ENCODE measurements around the gene ASB13. TPM values are rescaled to one million over a fixed set of nuclear protein-coding genes. Genes with fewer than 3 reads are reported as not detected.

ASB13 gene
- 9.5 TPM for polyA plus RNA-seq (2013, experiment 1 of 2)
- 10.9 TPM for polyA plus RNA-seq (2013, experiment 2 of 2)

GRCh38 chr10:5666008-5666840 is at the start of gene ASB13:
TSS of gene ASB13 (minus strand) at chr10:5666595. CDS start at chr10:5666551, 44 bp downstream.
- H3K27ac ChIP-seq (ENCODE audit: low read depth, low read length, severe bottlenecking): no peak within 1 kb of the TSS
- H3K9me3 ChIP-seq (ENCODE audit: control insufficient read depth, low read length): no peaks in the 10 kb centered on the region
- H3K4me3 ChIP-seq (ENCODE audit: extremely low read depth, insufficient read depth, low read length, poor library complexity, severe bottlenecking): peak within 1 kb of the TSS; percentile 71
- H3K36me3 ChIP-seq (ENCODE audit: control insufficient read depth, insufficient read depth, low read length): no peaks in the 10 kb centered on the region
- WGBS, 2 experiments (ENCODE audit: insufficient coverage in 2 of 2): 1% methylated on average over 70 to 106 of the region's 112 CpGs
- H3K4me1 ChIP-seq (ENCODE audit: control insufficient read depth, insufficient read depth, low read length, poor library complexity, severe bottlenecking): no peaks in the 10 kb centered on the region

GRCh38 chr10:5711642-5712041 is 45.2 kb upstream of the ASB13 start:
- WGBS, 2 experiments (ENCODE audit: insufficient coverage in 2 of 2): 88 to 100% methylated on average over 1 to 2 of the region's 4 CpGs
- H3K4me1 ChIP-seq (ENCODE audit: control insufficient read depth, insufficient read depth, low read length, poor library complexity, severe bottlenecking): no peaks in the 10 kb centered on the region
- no peak overlapping the region for H3K4me3 ChIP-seq (ENCODE audit: extremely low read depth, insufficient read depth, low read length, poor library complexity, severe bottlenecking)
- H3K27ac ChIP-seq (ENCODE audit: low read depth, low read length, severe bottlenecking): no peak overlapping the region
- no peaks in the 10 kb centered on the region for H3K9me3 ChIP-seq (ENCODE audit: control insufficient read depth, low read length)
- no peaks in the 10 kb centered on the region for H3K36me3 ChIP-seq (ENCODE audit: control insufficient read depth, insufficient read depth, low read length)

GRCh38 chr10:5710859-5711258 is 44.5 kb upstream of the ASB13 start:
- no CpG with 5 or more reads among the region's 1 CpG for WGBS, 2 experiments (ENCODE audit: insufficient coverage in 2 of 2)
- H3K9me3 ChIP-seq (ENCODE audit: control insufficient read depth, low read length): no peaks in the 10 kb centered on the region
- no peak overlapping the region for H3K27ac ChIP-seq (ENCODE audit: low read depth, low read length, severe bottlenecking)
- no peaks in the 10 kb centered on the region for H3K36me3 ChIP-seq (ENCODE audit: control insufficient read depth, insufficient read depth, low read length)
- no peaks in the 10 kb centered on the region for H3K4me1 ChIP-seq (ENCODE audit: control insufficient read depth, insufficient read depth, low read length, poor library complexity, severe bottlenecking)
- H3K4me3 ChIP-seq (ENCODE audit: extremely low read depth, insufficient read depth, low read length, poor library complexity, severe bottlenecking): no peak overlapping the region

- Histone ChIP-seq H3K4me1 (ENCODE audit: control insufficient read depth, insufficient read depth, low read length, poor library complexity, severe bottlenecking) (no peaks in the 10 kb centered on the region), H3K9me3 (ENCODE audit: control insufficient read depth, low read length) (no peaks in the 10 kb centered on the region), H3K27ac (ENCODE audit: low read depth, low read length, severe bottlenecking) (no peak overlapping the region), H3K36me3 (ENCODE audit: control insufficient read depth, insufficient read depth, low read length) (no peaks in the 10 kb centered on the region), H3K4me3 (ENCODE audit: extremely low read depth, insufficient read depth, low read length, poor library complexity, severe bottlenecking) (no peak overlapping the region)
- WGBS, 2 experiments (ENCODE audit: insufficient coverage in 2 of 2): no CpG with 5 or more reads among the region's 2 CpGs
These were observed 43.5 kb upstream of the ASB13 start for GRCh38 chr10:5709865-5710264.

- H3K4me3 ChIP-seq (ENCODE audit: extremely low read depth, insufficient read depth, low read length, poor library complexity, severe bottlenecking): no peak overlapping the region
- H3K27ac ChIP-seq (ENCODE audit: low read depth, low read length, severe bottlenecking): no peak overlapping the region
- H3K9me3 ChIP-seq (ENCODE audit: control insufficient read depth, low read length): no peaks in the 10 kb centered on the region
- H3K4me1 ChIP-seq (ENCODE audit: control insufficient read depth, insufficient read depth, low read length, poor library complexity, severe bottlenecking): no peaks in the 10 kb centered on the region
- no peaks in the 10 kb centered on the region for H3K36me3 ChIP-seq (ENCODE audit: control insufficient read depth, insufficient read depth, low read length)
These were observed 42.0 kb upstream of the ASB13 start for GRCh38 chr10:5708356-5708755.

GRCh38 chr10:5698062-5698461 is 31.7 kb upstream of the ASB13 start:
- no peak overlapping the region for H3K4me3 ChIP-seq (ENCODE audit: extremely low read depth, insufficient read depth, low read length, poor library complexity, severe bottlenecking)
- no peaks in the 10 kb centered on the region for H3K9me3 ChIP-seq (ENCODE audit: control insufficient read depth, low read length)

GRCh38 chr10:5697342-5697741 is 30.9 kb upstream of the ASB13 start:
- no peak overlapping the region for H3K27ac ChIP-seq (ENCODE audit: low read depth, low read length, severe bottlenecking)
- no peak overlapping the region for H3K4me3 ChIP-seq (ENCODE audit: extremely low read depth, insufficient read depth, low read length, poor library complexity, severe bottlenecking)
- no CpG with 5 or more reads among the region's 2 CpGs for WGBS, 2 experiments (ENCODE audit: insufficient coverage in 2 of 2)

More at GRCh38 chr10:5698062-5698461, 31.7 kb upstream of the ASB13 start:
- no CpG with 5 or more reads among the region's 1 CpG for WGBS, 2 experiments (ENCODE audit: insufficient coverage in 2 of 2)
- Histone ChIP-seq H3K4me1 (ENCODE audit: control insufficient read depth, insufficient read depth, low read length, poor library complexity, severe bottlenecking) (peaks cover 4% of the 10 kb centered on the region), H3K36me3 (ENCODE audit: control insufficient read depth, insufficient read depth, low read length) (no peaks in the 10 kb centered on the region), H3K27ac (ENCODE audit: low read depth, low read length, severe bottlenecking) (no peak overlapping the region)

GRCh38 chr10:5694573-5694972 is 28.2 kb upstream of the ASB13 start:
- Histone ChIP-seq H3K4me3 (ENCODE audit: extremely low read depth, insufficient read depth, low read length, poor library complexity, severe bottlenecking) (no peak overlapping the region), H3K36me3 (ENCODE audit: control insufficient read depth, insufficient read depth, low read length) (no peaks in the 10 kb centered on the region), H3K27ac (ENCODE audit: low read depth, low read length, severe bottlenecking) (no peak overlapping the region), H3K9me3 (ENCODE audit: control insufficient read depth, low read length) (no peaks in the 10 kb centered on the region), H3K4me1 (ENCODE audit: control insufficient read depth, insufficient read depth, low read length, poor library complexity, severe bottlenecking) (peaks cover 14% of the 10 kb centered on the region)
- no CpG with 5 or more reads among the region's 1 CpG for WGBS, 2 experiments (ENCODE audit: insufficient coverage in 2 of 2)

More at GRCh38 chr10:5697342-5697741, 30.9 kb upstream of the ASB13 start:
- Histone ChIP-seq H3K36me3 (ENCODE audit: control insufficient read depth, insufficient read depth, low read length) (no peaks in the 10 kb centered on the region), H3K4me1 (ENCODE audit: control insufficient read depth, insufficient read depth, low read length, poor library complexity, severe bottlenecking) (peaks cover 9% of the 10 kb centered on the region), H3K9me3 (ENCODE audit: control insufficient read depth, low read length) (no peaks in the 10 kb centered on the region)

GRCh38 chr10:5692461-5693358 is 26.3 kb upstream of the ASB13 start:
- WGBS, 2 experiments (ENCODE audit: insufficient coverage in 2 of 2): 2% methylated on average over 27 to 35 of the region's 49 CpGs
- H3K9me3 ChIP-seq (ENCODE audit: control insufficient read depth, low read length): no peaks in the 10 kb centered on the region
- H3K4me1 ChIP-seq (ENCODE audit: control insufficient read depth, insufficient read depth, low read length, poor library complexity, severe bottlenecking): peaks cover 14% of the 10 kb centered on the region
- H3K36me3 ChIP-seq (ENCODE audit: control insufficient read depth, insufficient read depth, low read length): peaks cover 8% of the 10 kb centered on the region
- H3K27ac ChIP-seq (ENCODE audit: low read depth, low read length, severe bottlenecking): peak overlapping the region; percentile 65
- peak overlapping the region; percentile 45 for H3K4me3 ChIP-seq (ENCODE audit: extremely low read depth, insufficient read depth, low read length, poor library complexity, severe bottlenecking)

- WGBS, 2 experiments (ENCODE audit: insufficient coverage in 2 of 2): 75 to 100% methylated on average over 1 to 7 of the region's 8 CpGs
- H3K4me1 ChIP-seq (ENCODE audit: control insufficient read depth, insufficient read depth, low read length, poor library complexity, severe bottlenecking): peaks cover 14% of the 10 kb centered on the region
- peaks cover 8% of the 10 kb centered on the region for H3K36me3 ChIP-seq (ENCODE audit: control insufficient read depth, insufficient read depth, low read length)
- peak overlapping the region; percentile 45 for H3K4me3 ChIP-seq (ENCODE audit: extremely low read depth, insufficient read depth, low read length, poor library complexity, severe bottlenecking)
- H3K27ac ChIP-seq (ENCODE audit: low read depth, low read length, severe bottlenecking): no peak overlapping the region
- no peaks in the 10 kb centered on the region for H3K9me3 ChIP-seq (ENCODE audit: control insufficient read depth, low read length)
These were observed 25.4 kb upstream of the ASB13 start for GRCh38 chr10:5691786-5692185.
